OCI-LY7 (cell line): ENCODE measurements around the gene KCTD10. TPM values are rescaled to one million over a fixed set of nuclear protein-coding genes. Genes with fewer than 3 reads are reported as not detected.

ENCODE experiments used
- BruUV-seq: library from RNA; stranded (reverse); fragments of 400-500 nt; replicated peaks from 2 replicates; lab custom pipeline; 2021; lab: Mats Ljungman, UMichigan
- CTCF ChIA-PET: fragments of 300-600 bp; sonication (Branson Sonifier 250); formaldehyde crosslinking; loops from one replicate; lab custom pipeline; 2022; ENCODE audit warnings: antibody characterized with exemption; ENCODE audit not compliant: unreplicated experiment; lab: Charles Lee
- POLR2A ChIA-PET: fragments of 300-600 bp; sonication (Branson Sonifier 250); formaldehyde crosslinking; loops from one replicate; lab custom pipeline; 2022; ENCODE audit warnings: antibody characterized with exemption; lab: Charles Lee
- DNase-seq: peaks from one replicate; pipeline ENCODE4 v3.0.0-alpha.2; 2015; ENCODE audit warnings: low spot score
- H2AFZ ChIP-seq: fragments of 200-600 bp; sonication (generic), shearing (Covaris generic); 2 replicates; pipeline ENCODE4 v1.6.1; 2014; ENCODE audit warnings: mild to moderate bottlenecking, antibody characterized with exemption, low read length, moderate library complexity
- H3K27ac ChIP-seq: fragments of 200-600 bp; sonication (generic); 2 replicates; pipeline ENCODE4 v1.5.1; 2014; ENCODE audit warnings: mixed run types, low read depth, mild to moderate bottlenecking, moderate library complexity, low read length, inconsistent platforms; ENCODE audit not compliant: poor library complexity, severe bottlenecking
- H3K36me3 ChIP-seq: fragments of 200-600 bp; sonication (generic); 2 replicates; pipeline ENCODE4 v1.6.1; 2014; ENCODE audit warnings: mild to moderate bottlenecking, antibody characterized with exemption, low read length, moderate library complexity, mixed read lengths; ENCODE audit not compliant: insufficient read depth
- H3K4me1 ChIP-seq: fragments of 200-600 bp; sonication (generic); 2 replicates; pipeline ENCODE4 v1.5.1; 2014; ENCODE audit warnings: mild to moderate bottlenecking, low read length; ENCODE audit not compliant: insufficient read depth, poor library complexity, severe bottlenecking
- H3K4me2 ChIP-seq: fragments of 200-600 bp; sonication (generic); 2 replicates; pipeline ENCODE4 v1.6.1; 2014; ENCODE audit warnings: mild to moderate bottlenecking, low read length
- H3K4me3 ChIP-seq: fragments of 200-600 bp; sonication (generic); 2 replicates; pipeline ENCODE4 v1.5.1; 2014; ENCODE audit warnings: mild to moderate bottlenecking, low read depth, low read length; ENCODE audit not compliant: poor library complexity, severe bottlenecking
- H3K79me2 ChIP-seq: fragments of 200-600 bp; sonication (generic); 2 replicates; pipeline ENCODE4 v1.6.1; 2016; ENCODE audit warnings: low read depth, mild to moderate bottlenecking, low read length, moderate library complexity, mixed read lengths; ENCODE audit not compliant: insufficient read depth
- H3K9me2 ChIP-seq: fragments of 200-600 bp; sonication (generic); 2 replicates; pipeline ENCODE4 v1.6.1; 2016; ENCODE audit warnings: mild to moderate bottlenecking, low read length, mixed read lengths; ENCODE audit not compliant: insufficient read depth
- H3K9me3 ChIP-seq: fragments of 200-600 bp; sonication (generic); 2 replicates; pipeline ENCODE4 v1.6.1; 2014; ENCODE audit warnings: mild to moderate bottlenecking, mixed run types, low read length, mixed read lengths
- H4K20me1 ChIP-seq: fragments of 200-600 bp; sonication (generic); 2 replicates; pipeline ENCODE4 v1.6.1; 2014; ENCODE audit warnings: mild to moderate bottlenecking, antibody characterized with exemption, low read length, moderate library complexity, mixed read lengths; ENCODE audit not compliant: insufficient read depth
- EZH2phosphoT487 ChIP-seq: fragments of 200-600 bp; sonication (generic); IDR thresholded peaks from 2 replicates; pipeline ENCODE4 v1.6.1; 2018; ENCODE audit warnings: low read depth, borderline replicate concordance, mild to moderate bottlenecking, mixed run types, antibody characterized with exemption, low read length, moderate library complexity, mixed read lengths
- intact Hi-C: fragments of 100-400 bp; cut with micrococcal nuclease; formaldehyde crosslinking; loops from one replicate; pipeline ENCODE4 v1.10.0; 2022; ENCODE audit not compliant: unreplicated experiment
- total RNA-seq, 2 experiments: library from RNA; depleted of rRNA in 1 of 2; stranded (reverse); fragments of >200 nt in 1 of 2; shearing (Covaris generic) in 1 of 2; gene quantifications; 2 replicates each; pipeline ENCODE4 v1.2.3, GENCODE V29; 2014 to 2022
- TF ChIP-seq, protein P1 (sequence below): fragments of 200-600 bp; sonication (generic); conservative IDR thresholded peaks from 2 replicates; pipeline ENCODE4 v1.5.1; 2014; ENCODE audit warnings: mild to moderate bottlenecking, antibody characterized with exemption, low read length, moderate library complexity, mixed read lengths

The KCTD10 gene
- total RNA-seq, 2 experiments from 2014 or later: 28.1 to 45.7 TPM

DNA sequence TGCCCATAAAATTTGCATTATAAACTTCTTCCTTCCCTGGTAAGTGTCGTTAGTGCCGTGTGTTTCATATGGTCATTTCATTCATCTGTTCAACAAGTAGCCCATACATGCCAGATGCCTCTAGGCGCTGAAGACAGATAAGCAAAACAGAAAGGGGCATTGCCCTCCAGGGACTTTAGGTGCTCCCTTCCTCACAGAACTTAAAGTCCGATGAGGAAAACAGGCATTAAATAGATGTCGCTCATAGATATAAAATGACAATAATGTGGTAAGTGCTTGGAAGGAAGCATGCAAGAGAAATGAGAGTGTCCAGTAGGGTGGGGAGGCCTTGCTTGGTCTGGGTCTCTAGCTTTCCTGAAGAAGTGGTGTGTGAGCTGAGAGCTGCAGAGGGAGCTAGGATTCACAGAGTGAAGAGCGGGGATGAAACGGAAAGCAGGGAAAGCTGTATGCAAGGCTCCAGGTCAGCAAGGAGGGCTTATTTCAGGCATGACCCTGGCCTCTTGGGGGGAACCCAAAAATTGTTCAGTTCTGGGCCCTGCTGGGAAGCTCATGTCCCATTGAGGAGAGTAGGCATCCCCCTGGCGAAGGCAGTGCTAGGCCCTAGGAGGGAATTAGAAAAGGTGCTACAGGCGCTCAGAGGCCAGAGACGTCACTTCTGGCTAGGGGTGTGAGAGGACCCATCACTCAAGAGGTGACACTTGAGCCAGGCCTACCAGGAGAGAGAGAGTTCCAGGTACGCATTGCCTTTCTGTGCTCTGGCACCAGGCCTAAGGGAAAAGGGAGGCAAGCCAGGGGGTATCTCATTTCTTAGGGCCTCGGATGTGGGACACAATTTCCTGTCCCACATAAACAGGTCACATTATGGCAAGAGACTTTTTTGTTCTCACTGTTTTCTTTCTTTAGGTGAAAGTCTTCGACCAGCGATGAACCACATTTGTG lies 12.2 kb upstream of the KCTD10 start:
- H3K4me2 ChIP-seq: no peak overlapping the region
- intact Hi-C loops: no loop called here
- H2AFZ ChIP-seq: no peak overlapping the region
- H3K4me1 ChIP-seq: no peaks in the 10 kb centered on the region
- DNase-seq: no peak
- ChIA-PET CTCF (no interaction called here), POLR2A (no interaction called here)
- no peaks in the 10 kb centered on the region for H3K9me3 ChIP-seq
- no peak for TF ChIP-seq EZH2phosphoT487
- TF ChIP-seq, protein P1, sequence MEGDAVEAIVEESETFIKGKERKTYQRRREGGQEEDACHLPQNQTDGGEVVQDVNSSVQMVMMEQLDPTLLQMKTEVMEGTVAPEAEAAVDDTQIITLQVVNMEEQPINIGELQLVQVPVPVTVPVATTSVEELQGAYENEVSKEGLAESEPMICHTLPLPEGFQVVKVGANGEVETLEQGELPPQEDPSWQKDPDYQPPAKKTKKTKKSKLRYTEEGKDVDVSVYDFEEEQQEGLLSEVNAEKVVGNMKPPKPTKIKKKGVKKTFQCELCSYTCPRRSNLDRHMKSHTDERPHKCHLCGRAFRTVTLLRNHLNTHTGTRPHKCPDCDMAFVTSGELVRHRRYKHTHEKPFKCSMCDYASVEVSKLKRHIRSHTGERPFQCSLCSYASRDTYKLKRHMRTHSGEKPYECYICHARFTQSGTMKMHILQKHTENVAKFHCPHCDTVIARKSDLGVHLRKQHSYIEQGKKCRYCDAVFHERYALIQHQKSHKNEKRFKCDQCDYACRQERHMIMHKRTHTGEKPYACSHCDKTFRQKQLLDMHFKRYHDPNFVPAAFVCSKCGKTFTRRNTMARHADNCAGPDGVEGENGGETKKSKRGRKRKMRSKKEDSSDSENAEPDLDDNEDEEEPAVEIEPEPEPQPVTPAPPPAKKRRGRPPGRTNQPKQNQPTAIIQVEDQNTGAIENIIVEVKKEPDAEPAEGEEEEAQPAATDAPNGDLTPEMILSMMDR: no peak
- no peak overlapping the region for H3K27ac ChIP-seq
- no peaks in the 10 kb centered on the region for H3K79me2 ChIP-seq
- H3K9me2 ChIP-seq: no peaks in the 10 kb centered on the region
- no TSS peak for BruUV-seq
- no peaks in the 10 kb centered on the region for H4K20me1 ChIP-seq
- no peak overlapping the region for H3K4me3 ChIP-seq
- H3K36me3 ChIP-seq: peaks cover 85% of the 10 kb centered on the region

DNA sequence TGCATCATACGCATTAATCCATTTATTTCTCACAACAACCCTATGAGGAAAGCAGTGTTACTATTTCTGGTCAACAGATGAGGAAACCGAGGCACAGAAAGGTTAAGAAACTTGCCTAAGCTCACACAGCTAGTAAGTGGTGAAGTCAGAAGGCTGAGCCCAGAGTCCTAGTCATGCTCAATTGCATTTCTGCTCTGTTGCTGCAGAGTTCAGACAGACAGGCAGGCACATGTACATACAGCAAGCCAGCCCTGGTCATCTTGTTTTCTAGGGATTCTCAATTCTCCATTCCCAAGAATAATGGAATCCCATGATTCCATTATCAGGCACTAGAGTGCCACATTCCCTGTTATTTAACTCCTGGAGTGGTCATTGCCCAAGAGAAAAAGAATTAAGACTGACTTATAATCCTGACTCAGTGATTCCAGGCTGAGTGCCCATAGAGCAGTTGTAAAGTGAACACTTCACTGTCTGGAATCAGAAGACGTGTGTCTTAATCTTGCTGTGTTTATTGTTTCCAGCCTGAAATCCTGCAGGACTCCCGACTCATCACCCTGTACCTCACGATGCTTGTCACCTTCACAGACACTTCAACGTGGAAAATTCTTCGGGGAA lies 11.1 kb upstream of the KCTD10 start:
- Histone ChIP-seq H3K4me1 (no peaks in the 10 kb centered on the region), H3K4me3 (no peak overlapping the region), H3K27ac (no peak overlapping the region), H3K9me2 (no peaks in the 10 kb centered on the region), H3K4me2 (no peak overlapping the region), H4K20me1 (no peaks in the 10 kb centered on the region), H3K79me2 (no peaks in the 10 kb centered on the region), H3K9me3 (no peaks in the 10 kb centered on the region), H2AFZ (no peak overlapping the region), H3K36me3 (peaks cover 89% of the 10 kb centered on the region)
- no TSS peak for BruUV-seq
- TF ChIP-seq, protein P1: no peak
- no peak for TF ChIP-seq EZH2phosphoT487
- intact Hi-C loops: no loop called here
- ChIA-PET POLR2A (no interaction called here), CTCF (no interaction called here)
- no peak for DNase-seq
